ENCODE measurements around the gene LRIT3. TPM values are rescaled to one million over a fixed set of nuclear protein-coding genes. Genes with fewer than 3 reads are reported as not detected.

The LRIT3 gene
- total and polyA plus RNA-seq, 2 of the 8 experiments (the other 6 are each of a cell fraction or from before 2014, with no cell fraction given), result 0.11 TPM; not detected in 1

DNA sequence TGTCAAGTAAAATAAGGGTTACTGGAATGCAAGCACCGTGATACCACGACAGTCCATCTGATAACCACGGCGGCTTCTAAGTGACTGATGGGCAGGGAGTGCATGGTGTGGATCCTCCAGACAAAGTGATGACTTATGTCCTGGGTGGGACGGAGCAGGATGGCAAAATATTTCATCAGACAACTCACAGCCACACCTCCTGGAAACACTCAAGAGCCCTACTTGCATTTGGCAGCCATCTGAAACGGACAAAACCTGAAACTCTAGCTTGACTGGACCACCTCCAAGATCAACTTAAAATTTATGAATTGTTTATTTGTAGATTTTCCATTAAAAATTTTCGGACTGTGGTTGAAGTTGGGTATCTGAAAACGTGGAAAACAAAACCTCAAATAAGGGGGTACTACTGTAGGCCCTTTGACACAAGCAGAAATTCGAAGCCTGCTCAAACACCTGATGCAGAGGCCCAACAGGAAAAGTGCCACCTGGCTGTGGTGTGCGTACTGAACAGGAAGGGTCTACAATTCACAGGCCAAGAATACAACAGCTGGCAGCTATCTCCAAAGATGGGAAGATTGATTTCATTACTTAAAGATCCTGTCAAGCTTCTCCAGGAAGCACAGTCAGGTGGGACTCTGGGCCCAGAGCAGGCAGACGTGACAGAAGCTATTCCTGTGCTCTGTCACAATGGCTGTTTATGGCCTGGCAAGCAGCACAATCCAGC is 26.0 kb downstream of the LRIT3 start (continued):
- TF ChIP-seq, protein P1, sequence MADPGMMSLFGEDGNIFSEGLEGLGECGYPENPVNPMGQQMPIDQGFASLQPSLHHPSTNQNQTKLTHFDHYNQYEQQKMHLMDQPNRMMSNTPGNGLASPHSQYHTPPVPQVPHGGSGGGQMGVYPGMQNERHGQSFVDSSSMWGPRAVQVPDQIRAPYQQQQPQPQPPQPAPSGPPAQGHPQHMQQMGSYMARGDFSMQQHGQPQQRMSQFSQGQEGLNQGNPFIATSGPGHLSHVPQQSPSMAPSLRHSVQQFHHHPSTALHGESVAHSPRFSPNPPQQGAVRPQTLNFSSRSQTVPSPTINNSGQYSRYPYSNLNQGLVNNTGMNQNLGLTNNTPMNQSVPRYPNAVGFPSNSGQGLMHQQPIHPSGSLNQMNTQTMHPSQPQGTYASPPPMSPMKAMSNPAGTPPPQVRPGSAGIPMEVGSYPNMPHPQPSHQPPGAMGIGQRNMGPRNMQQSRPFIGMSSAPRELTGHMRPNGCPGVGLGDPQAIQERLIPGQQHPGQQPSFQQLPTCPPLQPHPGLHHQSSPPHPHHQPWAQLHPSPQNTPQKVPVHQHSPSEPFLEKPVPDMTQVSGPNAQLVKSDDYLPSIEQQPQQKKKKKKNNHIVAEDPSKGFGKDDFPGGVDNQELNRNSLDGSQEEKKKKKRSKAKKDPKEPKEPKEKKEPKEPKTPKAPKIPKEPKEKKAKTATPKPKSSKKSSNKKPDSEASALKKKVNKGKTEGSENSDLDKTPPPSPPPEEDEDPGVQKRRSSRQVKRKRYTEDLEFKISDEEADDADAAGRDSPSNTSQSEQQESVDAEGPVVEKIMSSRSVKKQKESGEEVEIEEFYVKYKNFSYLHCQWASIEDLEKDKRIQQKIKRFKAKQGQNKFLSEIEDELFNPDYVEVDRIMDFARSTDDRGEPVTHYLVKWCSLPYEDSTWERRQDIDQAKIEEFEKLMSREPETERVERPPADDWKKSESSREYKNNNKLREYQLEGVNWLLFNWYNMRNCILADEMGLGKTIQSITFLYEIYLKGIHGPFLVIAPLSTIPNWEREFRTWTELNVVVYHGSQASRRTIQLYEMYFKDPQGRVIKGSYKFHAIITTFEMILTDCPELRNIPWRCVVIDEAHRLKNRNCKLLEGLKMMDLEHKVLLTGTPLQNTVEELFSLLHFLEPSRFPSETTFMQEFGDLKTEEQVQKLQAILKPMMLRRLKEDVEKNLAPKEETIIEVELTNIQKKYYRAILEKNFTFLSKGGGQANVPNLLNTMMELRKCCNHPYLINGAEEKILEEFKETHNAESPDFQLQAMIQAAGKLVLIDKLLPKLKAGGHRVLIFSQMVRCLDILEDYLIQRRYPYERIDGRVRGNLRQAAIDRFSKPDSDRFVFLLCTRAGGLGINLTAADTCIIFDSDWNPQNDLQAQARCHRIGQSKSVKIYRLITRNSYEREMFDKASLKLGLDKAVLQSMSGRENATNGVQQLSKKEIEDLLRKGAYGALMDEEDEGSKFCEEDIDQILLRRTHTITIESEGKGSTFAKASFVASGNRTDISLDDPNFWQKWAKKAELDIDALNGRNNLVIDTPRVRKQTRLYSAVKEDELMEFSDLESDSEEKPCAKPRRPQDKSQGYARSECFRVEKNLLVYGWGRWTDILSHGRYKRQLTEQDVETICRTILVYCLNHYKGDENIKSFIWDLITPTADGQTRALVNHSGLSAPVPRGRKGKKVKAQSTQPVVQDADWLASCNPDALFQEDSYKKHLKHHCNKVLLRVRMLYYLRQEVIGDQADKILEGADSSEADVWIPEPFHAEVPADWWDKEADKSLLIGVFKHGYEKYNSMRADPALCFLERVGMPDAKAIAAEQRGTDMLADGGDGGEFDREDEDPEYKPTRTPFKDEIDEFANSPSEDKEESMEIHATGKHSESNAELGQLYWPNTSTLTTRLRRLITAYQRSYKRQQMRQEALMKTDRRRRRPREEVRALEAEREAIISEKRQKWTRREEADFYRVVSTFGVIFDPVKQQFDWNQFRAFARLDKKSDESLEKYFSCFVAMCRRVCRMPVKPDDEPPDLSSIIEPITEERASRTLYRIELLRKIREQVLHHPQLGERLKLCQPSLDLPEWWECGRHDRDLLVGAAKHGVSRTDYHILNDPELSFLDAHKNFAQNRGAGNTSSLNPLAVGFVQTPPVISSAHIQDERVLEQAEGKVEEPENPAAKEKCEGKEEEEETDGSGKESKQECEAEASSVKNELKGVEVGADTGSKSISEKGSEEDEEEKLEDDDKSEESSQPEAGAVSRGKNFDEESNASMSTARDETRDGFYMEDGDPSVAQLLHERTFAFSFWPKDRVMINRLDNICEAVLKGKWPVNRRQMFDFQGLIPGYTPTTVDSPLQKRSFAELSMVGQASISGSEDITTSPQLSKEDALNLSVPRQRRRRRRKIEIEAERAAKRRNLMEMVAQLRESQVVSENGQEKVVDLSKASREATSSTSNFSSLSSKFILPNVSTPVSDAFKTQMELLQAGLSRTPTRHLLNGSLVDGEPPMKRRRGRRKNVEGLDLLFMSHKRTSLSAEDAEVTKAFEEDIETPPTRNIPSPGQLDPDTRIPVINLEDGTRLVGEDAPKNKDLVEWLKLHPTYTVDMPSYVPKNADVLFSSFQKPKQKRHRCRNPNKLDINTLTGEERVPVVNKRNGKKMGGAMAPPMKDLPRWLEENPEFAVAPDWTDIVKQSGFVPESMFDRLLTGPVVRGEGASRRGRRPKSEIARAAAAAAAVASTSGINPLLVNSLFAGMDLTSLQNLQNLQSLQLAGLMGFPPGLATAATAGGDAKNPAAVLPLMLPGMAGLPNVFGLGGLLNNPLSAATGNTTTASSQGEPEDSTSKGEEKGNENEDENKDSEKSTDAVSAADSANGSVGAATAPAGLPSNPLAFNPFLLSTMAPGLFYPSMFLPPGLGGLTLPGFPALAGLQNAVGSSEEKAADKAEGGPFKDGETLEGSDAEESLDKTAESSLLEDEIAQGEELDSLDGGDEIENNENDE (IDR thresholded peaks at IDR 0.05; ENCODE audit: insufficient replicate concordance, low read length), result no peak
- TF ChIP-seq SAP30 (IDR thresholded peaks at IDR 0.05; ENCODE audit: insufficient read depth, insufficient replicate concordance, low read length), result no peak
- no peak for TF ChIP-seq YY1 (IDR thresholded peaks at IDR 0.05; ENCODE audit: low read depth, low read length)
- no peak for TF ChIP-seq RAD21 (IDR thresholded peaks at IDR 0.05 in 1 of 2, conservative IDR thresholded peaks at IDR 0.05 in 1 of 2; ENCODE audit: low read depth in 2 of 2, low read length in 2 of 2)
- no peak for TF ChIP-seq TEAD4 (IDR thresholded peaks at IDR 0.05; ENCODE audit: low read depth, low read length)
- no peak for TF ChIP-seq CTCF (IDR thresholded peaks at IDR 0.05; ENCODE audit: control extremely low read depth in 1 of 3, insufficient read depth in 1 of 3, low read depth in 1 of 3, low read length in 3 of 3)
- TF ChIP-seq SUZ12 (IDR thresholded peaks at IDR 0.05; ENCODE audit: low read length), result no peak

Data from H1 (cell line).